Activated CD8-positive, alpha-beta T cell treated with anti-CD3 and anti-CD28 coated beads, Interleukin-2, amount 10 ng/mL, durations not matched to agents 7 days and 5 days (primary cell): ENCODE results near the gene THSD1. TPM values are rescaled to one million over a fixed set of nuclear protein-coding genes. Genes with fewer than 3 reads are reported as not detected.
"Not testable (repeated sequence)": the region's sequence is repeated elsewhere in the genome, so short reads cannot be mapped to it uniquely, and the experiment has no call there.

Experiments
- ATAC-seq: fragments of 150-1000 bp; cut with Tn5 transposase; one replicate; pipeline ENCODE4 v1.10.0; 2021; ENCODE audit warnings: moderate library complexity
- CTCF ChIA-PET: fragments of 350-600 bp; sonication (Branson Sonifier 250); formaldehyde crosslinking; loops from one replicate; lab custom pipeline; 2021; ENCODE audit warnings: antibody characterized with exemption; lab: Charles Lee
- POLR2A ChIA-PET: fragments of 350-600 bp; sonication (Branson Sonifier 250); formaldehyde crosslinking; loops from one replicate; lab custom pipeline; 2021; ENCODE audit warnings: antibody characterized with exemption; lab: Charles Lee
- DNase-seq: peaks from one replicate; pipeline ENCODE4 v3.0.0-alpha.2; 2020
- H3K27ac Mint-ChIP-seq: one replicate; pipeline ENCODE4 v1.8.0; 2021; ENCODE audit warnings: mild to moderate bottlenecking, mixed read lengths
- H3K27me3 Mint-ChIP-seq: one replicate; pipeline ENCODE4 v1.8.0; 2021; ENCODE audit warnings: low read depth, mixed read lengths
- H3K36me3 Mint-ChIP-seq: one replicate; pipeline ENCODE4 v1.8.0; 2021; ENCODE audit warnings: low read depth, mixed read lengths
- H3K4me1 Mint-ChIP-seq: one replicate; pipeline ENCODE4 v1.8.0; 2021; ENCODE audit warnings: low read depth, mixed read lengths
- H3K4me3 Mint-ChIP-seq: one replicate; pipeline ENCODE4 v1.8.0; 2021; ENCODE audit warnings: mild to moderate bottlenecking, mixed read lengths
- H3K9me3 Mint-ChIP-seq: one replicate; pipeline ENCODE4 v1.8.0; 2022; ENCODE audit warnings: mixed read lengths; ENCODE audit not compliant: insufficient read depth
- total RNA-seq, 2 experiments: library from RNA; stranded (reverse); gene quantifications; one replicate each; pipeline ENCODE4 v1.2.3, GENCODE V29; 2021

THSD1 gene
- total RNA-seq, 2 experiments from 2014 or later = 0.08 to 0.16 TPM

DNA sequence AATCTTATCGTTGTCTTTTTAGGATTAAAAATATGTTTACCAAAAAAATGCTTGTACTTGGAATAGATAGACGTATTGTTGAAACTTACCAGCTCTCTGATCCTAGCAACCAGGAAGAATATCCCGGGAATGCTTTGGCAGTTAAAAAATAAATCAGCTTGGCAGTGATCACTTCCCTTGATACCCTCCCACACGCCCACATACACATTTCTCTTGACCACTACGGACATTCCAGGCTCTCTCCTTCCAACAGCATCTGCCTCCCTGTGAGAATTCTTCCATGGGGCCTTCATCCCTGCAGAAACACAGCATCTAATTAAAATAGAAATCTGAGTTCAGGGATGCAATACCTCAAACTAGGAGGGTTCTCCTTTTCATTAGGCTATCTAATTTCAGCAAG is 57.9 kb downstream of the THSD1 start:
- ATAC-seq = no peak
- Mint-ChIP-seq H3K4me3 (no peak overlapping the region), H3K27me3 (peaks cover 4% of the 10 kb centered on the region), H3K9me3 (no peaks in the 10 kb centered on the region), H3K36me3 (no peaks in the 10 kb centered on the region), H3K27ac (no peak overlapping the region), H3K4me1 (no peaks in the 10 kb centered on the region)
- no peak for DNase-seq
- CTCF ChIA-PET = no interaction called here
- POLR2A ChIA-PET = no interaction called here

DNA sequence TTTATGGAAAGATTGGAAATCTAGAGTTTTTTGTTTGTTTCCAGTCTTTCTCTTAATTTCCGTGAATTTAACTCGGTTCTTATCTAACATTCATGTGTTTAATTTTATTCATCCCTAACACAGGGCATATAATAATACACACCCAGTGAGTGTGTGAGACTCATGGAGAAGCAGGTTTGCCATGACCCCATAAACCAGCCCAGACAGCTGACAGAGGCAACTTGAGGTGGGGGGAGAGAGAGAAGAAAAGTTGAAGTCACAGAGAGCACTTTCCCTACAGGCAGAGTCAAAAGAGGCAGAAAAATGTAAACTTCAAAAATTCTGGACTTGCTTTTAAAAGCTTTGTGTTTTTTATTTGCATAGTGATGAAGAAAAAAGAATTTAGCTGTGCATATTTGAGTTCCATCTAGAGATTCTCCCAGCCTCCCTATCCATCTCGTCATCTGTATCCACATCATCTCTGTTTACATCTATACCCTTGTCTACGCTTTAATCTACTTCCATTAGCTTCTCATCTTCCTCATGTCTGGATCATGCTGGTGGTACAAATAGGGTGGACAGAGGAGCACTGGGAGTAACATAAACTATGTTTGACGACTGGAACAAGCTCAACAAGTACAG is 60.2 kb downstream of the THSD1 start:
- H3K4me3 Mint-ChIP-seq = no peak overlapping the region
- no peak for ATAC-seq
- CTCF ChIA-PET = interaction anchor here (1.0 kb wide), 1 partner anchor 105 kb away, joined by 5 read pairs; the partner anchor contains the start of gene VPS36
- no peaks in the 10 kb centered on the region for H3K36me3 Mint-ChIP-seq
- DNase-seq = no peak
- H3K4me1 Mint-ChIP-seq = no peaks in the 10 kb centered on the region
- H3K9me3 Mint-ChIP-seq = no peaks in the 10 kb centered on the region
- POLR2A ChIA-PET = no interaction called here
- H3K27ac Mint-ChIP-seq = no peak overlapping the region
- peaks cover 5% of the 10 kb centered on the region for H3K27me3 Mint-ChIP-seq

DNA sequence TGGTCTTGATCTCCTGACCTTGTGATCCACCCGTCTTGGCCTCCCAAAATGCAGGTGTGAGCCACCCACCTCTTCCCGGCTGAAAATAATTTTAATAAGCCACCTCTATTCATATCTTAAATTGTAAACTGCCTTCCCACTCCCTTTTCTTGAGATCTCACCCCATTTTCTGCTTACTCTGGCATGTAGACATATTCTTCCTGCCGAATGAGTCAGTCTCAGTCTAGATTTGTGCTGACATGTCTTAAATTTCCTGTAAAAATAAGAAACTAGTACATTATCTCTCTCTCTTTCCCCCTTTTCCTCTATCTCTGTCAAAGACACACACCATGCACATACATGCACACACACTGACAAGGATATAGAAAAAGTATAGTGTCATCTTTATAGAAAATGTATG is 60.9 kb downstream of the THSD1 start:
- ATAC-seq = no peak
- POLR2A ChIA-PET = no interaction called here
- H3K27ac Mint-ChIP-seq = no peak overlapping the region
- DNase-seq = no peak
- no peaks in the 10 kb centered on the region for H3K9me3 Mint-ChIP-seq
- CTCF ChIA-PET = interaction anchor here (2.9 kb wide), 1 partner anchor 105 kb away, joined by 18 read pairs; the partner anchor contains the start of gene VPS36
- H3K4me3 Mint-ChIP-seq = no peak overlapping the region
- peaks cover 5% of the 10 kb centered on the region for H3K27me3 Mint-ChIP-seq
- H3K36me3 Mint-ChIP-seq = no peaks in the 10 kb centered on the region
- H3K4me1 Mint-ChIP-seq = no peaks in the 10 kb centered on the region

DNA sequence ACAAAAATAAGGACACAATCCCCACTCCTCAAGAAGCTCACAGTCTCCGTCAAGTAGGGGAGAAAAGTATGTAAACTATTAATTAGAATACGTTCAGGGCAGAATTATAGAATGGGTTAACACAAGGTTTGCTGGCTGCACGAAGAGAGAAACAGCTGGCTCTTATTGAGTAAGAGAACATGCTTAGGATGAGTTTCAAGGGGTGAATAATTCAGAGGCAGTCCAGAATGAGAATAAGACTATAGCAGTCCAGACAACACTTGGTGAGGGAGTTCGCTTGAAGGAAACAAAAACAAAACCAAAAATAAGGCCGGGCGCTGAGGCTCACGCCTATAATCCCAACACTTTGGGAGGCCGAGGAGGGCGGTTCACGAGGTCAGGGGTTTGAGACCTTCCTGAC is 61.9 kb downstream of the THSD1 start:
- no peak overlapping the region for H3K4me3 Mint-ChIP-seq
- POLR2A ChIA-PET = no interaction called here
- CTCF ChIA-PET = interaction anchor here (2.2 to 2.9 kb wide), 2 partner anchors 103 to 106 kb away, joined by 7 to 18 read pairs; partner anchors contain the start of gene VPS36
- peaks cover under 1% of the 10 kb centered on the region for H3K4me1 Mint-ChIP-seq
- DNase-seq = no peak
- H3K27ac Mint-ChIP-seq = no peak overlapping the region
- H3K36me3 Mint-ChIP-seq = no peaks in the 10 kb centered on the region
- H3K9me3 Mint-ChIP-seq = no peaks in the 10 kb centered on the region
- ATAC-seq = no peak
- peaks cover 6% of the 10 kb centered on the region for H3K27me3 Mint-ChIP-seq

DNA sequence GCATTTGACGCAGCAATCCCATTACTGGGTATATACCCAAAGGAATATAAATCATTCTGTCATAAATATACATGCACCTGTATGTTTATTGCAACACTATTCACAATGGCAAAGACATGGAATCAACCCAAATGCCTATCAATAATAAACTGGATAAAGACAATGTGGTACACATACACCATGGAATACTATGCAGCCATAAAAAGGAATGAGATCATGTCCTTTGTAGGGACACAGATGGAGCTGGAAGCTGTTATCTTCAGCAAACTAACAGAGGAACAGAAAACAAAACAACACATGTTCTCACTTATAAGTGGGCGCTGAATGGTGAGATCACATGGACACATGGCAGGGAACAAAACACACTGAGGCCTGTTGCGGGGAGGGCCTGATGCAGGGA is 63.8 kb downstream of the THSD1 start:
- ATAC-seq, H3K9me3 Mint-ChIP-seq, H3K27me3 Mint-ChIP-seq, DNase-seq, H3K4me3 Mint-ChIP-seq, POLR2A ChIA-PET, H3K4me1 Mint-ChIP-seq, H3K27ac Mint-ChIP-seq, H3K36me3 Mint-ChIP-seq: not testable (repeated sequence)
- CTCF ChIA-PET = interaction anchor here (0.8 to 2.9 kb wide), 3 partner anchors 105 to 109 kb away, joined by 3 to 18 read pairs (median 7); partner anchors contain the start of gene VPS36

DNA sequence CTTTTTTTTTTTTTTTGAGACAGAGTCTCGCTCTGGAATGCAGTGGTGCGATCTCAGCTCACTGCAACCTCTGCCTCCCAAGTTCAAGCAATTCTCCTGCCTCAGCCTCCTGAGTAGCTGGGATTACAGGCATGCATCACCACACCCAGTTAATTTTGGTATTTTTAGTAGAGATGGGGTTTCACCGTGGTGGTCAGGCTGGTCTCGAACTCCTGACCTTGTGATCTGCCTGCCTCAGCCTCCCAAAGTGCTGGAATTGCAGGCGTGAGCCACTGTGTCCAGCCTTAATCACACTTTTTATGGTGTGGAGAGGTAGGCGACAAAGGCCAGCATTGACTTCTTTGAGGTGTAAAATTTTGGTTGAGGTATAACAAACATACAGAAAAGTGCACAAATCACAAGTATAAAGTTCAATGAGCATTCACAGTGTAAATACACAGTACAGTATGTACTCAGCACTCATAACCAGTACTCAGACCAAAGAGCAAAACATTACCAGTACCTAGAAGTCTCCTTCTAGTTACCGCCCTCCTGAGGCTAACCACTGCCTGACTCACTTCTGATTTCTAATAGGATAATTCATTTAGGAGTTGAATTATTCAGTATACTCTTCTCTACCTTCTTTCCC is 68.0 kb downstream of the THSD1 start:
- ATAC-seq, H3K4me3 Mint-ChIP-seq, H3K27me3 Mint-ChIP-seq, H3K9me3 Mint-ChIP-seq, H3K4me1 Mint-ChIP-seq, DNase-seq, H3K36me3 Mint-ChIP-seq, CTCF ChIA-PET, POLR2A ChIA-PET, H3K27ac Mint-ChIP-seq: not testable (repeated sequence)

DNA sequence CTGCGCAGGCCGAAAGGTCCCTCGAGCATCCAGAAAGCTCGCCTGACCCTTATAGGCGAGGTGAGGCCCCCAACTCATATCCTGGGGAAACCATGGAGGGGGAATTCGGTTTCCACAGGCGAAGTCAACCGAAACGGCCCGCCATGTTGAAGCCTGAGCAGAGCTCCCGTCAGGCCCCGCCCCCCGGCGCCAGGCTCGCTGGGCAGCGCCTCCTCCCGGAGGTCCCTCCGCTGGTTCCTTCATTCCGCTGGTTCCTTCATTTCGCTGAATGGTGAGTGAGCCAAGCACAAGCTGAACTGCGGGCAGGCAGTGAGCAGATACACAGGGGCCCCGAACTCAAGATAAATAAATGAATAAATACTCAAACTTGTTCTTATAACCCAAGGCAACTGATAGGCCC is 71.9 kb downstream of the THSD1 start:
- H3K4me3 Mint-ChIP-seq = not testable (repeated sequence)

DNA sequence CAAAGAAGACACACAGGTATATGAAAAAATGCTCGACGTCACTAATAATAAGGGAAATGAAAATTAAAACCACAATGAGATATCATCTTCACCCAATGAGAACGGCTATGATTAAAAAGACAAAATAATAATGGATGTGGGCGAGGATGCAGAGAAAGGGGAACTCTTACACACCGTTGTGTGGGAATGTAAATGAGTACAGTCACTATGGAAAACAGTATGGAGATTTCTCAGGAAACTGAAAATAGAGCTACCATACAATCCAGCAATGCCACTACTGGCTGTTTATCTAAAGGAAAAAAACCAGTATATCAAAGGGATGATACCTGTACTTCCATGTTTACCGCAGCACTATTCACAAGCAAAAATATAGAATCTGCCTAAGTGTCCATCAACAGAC is 74.1 kb downstream of the THSD1 start:
- H3K4me1 Mint-ChIP-seq, CTCF ChIA-PET, ATAC-seq, H3K36me3 Mint-ChIP-seq, DNase-seq, H3K27me3 Mint-ChIP-seq, POLR2A ChIA-PET, H3K4me3 Mint-ChIP-seq, H3K9me3 Mint-ChIP-seq, H3K27ac Mint-ChIP-seq: not testable (repeated sequence)

More for the DNA sequence above, 71.9 kb downstream of the THSD1 start:
- H3K4me1 Mint-ChIP-seq, H3K27ac Mint-ChIP-seq, CTCF ChIA-PET, H3K36me3 Mint-ChIP-seq, POLR2A ChIA-PET, H3K27me3 Mint-ChIP-seq, DNase-seq, ATAC-seq, H3K9me3 Mint-ChIP-seq: not testable (repeated sequence)

Other genes with a start within 250 kb of the THSD1 start
- 1 to 10 TPM in 1 of 2 experiments, under 1 TPM in 1; 0.39 to 2.5 TPM for gene NEK3, start 246.6 kb downstream of the THSD1 start, total RNA-seq
- gene VPS36, start 44.5 kb upstream of the THSD1 start, total RNA-seq = 10 to 100 TPM; 39.1 to 43.2 TPM
- 10 to 100 TPM; 75.5 to 84.4 TPM for gene CKAP2, start 49.3 kb upstream of the THSD1 start, total RNA-seq
- gene HNRNPA1L2, start 236.3 kb upstream of the THSD1 start, total RNA-seq = 10 to 100 TPM; 10.4 TPM
- gene SUGT1, start 246.7 kb upstream of the THSD1 start, total RNA-seq = 10 to 100 TPM; 48.5 to 50.7 TPM